SU-DHL-6 (cell line): ENCODE results near the gene LAMA2.

ENCODE experiments used
- CTCF ChIP-seq: fragments of 200-600 bp; sonication (generic); IDR thresholded peaks from one replicate; pipeline ENCODE4 v1.5.1; 2017; ENCODE audit warnings: antibody characterized with exemption, mild to moderate bottlenecking, low read length, moderate library complexity; ENCODE audit not compliant: insufficient read depth, poor library complexity, severe bottlenecking
- EZH2phosphoT487 ChIP-seq: fragments of 200-600 bp; sonication (generic), shearing (Covaris generic); conservative IDR thresholded peaks from 2 replicates; pipeline ENCODE4 v1.6.1; 2018; ENCODE audit warnings: mild to moderate bottlenecking, antibody characterized with exemption, low read length, moderate library complexity, mixed read lengths

DNA sequence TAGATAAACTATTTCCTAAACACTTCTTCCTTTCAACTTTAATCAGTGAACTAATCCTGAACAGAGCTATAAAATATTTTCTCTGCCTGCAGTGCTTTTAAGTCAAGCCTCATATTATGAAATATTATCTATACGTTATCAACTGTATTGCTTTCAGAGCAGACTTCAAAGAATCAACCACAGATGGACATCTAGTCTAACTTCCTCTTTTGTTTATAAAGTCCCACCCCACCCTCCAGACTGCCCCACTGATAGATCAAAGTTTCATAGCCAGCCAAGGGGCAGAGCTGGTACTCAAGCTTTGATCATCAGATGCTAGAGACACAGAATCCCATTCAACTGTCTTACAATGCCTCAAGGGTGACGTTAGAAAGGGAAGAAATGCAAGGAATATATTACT lies 308.3 kb downstream of the LAMA2 start:
- TF ChIP-seq CTCF, result no peak
- TF ChIP-seq EZH2phosphoT487, result no peak
